ENCODE results near the gene PRXL2A. TPM values are rescaled to one million over a fixed set of nuclear protein-coding genes. Genes with fewer than 3 reads are reported as not detected.

Gene PRXL2A
- total and polyA plus RNA-seq, 5 donors = 91.3 to 162 (median 105) TPM

- peak; percentile 86 to 93 for ATAC-seq
- H3K4me1 ChIP-seq (ENCODE audit: control insufficient read depth, insufficient read depth, low read length) = no peaks in the 10 kb centered on the region
- no peak overlapping the region for H3K27ac ChIP-seq (ENCODE audit: low read length)
- DNase-seq = peak; percentile 71 to 83 (median 82)
- WGBS = 21% methylated on average over 11 of the region's 11 CpGs
- H3K27me3 ChIP-seq (ENCODE audit: control insufficient read depth, insufficient read depth) = no peaks in the 10 kb centered on the region
- no peaks in the 10 kb centered on the region for H3K9me3 ChIP-seq (ENCODE audit: control insufficient read depth, low read length)
- intact Hi-C loops (cut with DNase I) = loop anchor here (2.0 to 10.0 kb wide), 5 partner anchors 58 to 480 kb away; no protein-coding TSS in a partner anchor
- H3K4me3 ChIP-seq (ENCODE audit: low read length) = no peak overlapping the region
Observed at GRCh38 chr10:80444646-80445319, 36.4 kb downstream of the PRXL2A start.

- Histone ChIP-seq H3K4me3 (ENCODE audit: low read length) (no peak overlapping the region), H3K27me3 (ENCODE audit: control insufficient read depth, insufficient read depth) (no peaks in the 10 kb centered on the region), H3K9me3 (ENCODE audit: control insufficient read depth, low read length) (no peaks in the 10 kb centered on the region), H3K4me1 (ENCODE audit: control insufficient read depth, insufficient read depth, low read length) (no peaks in the 10 kb centered on the region), H3K27ac (ENCODE audit: low read length) (no peak overlapping the region)
- 76% methylated on average over 7 of the region's 7 CpGs for WGBS
- no peak for DNase-seq
- ATAC-seq = no peak
- intact Hi-C loops (cut with DNase I) = loop anchor here (5.0 to 10.0 kb wide), 4 partner anchors 55 to 477 kb away; no protein-coding TSS in a partner anchor
Observed at GRCh38 chr10:80447436-80448190, 39.3 kb downstream of the PRXL2A start.

DNA sequence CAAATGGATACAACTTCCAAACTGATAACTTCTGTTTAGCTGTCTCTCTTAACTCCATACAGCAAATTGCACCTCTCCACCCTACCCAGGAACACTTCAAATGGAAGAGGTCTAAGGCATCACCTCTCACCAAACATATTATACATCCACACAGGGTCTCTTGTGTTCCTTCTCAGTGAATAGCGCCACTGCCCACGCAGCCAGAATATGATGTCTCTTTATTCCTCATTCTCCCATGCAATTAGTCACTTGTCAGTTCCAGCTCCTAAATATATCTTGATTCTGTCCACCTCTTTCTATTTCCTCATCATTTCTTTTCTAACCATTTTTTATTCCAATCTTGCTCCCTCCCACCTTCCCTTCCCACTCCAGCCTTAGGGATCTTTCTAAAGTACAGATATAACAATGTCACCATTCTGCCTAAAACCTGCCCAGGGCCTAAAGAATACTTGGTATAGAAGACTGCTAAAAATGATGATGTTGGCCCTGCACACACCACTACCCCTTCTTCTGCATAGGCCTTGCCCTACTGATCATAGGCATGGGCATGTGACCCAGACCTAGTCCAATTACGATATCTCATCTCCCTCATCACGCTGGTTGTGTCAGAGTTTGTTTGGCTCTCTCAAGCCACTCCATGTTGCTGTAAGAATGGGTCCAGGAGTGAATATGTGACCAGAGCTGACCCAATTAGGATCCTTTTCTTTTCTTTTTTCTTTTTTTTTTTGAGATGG lies 40.0 kb downstream of the PRXL2A start:
- 94% methylated on average over 4 of the region's 4 CpGs for WGBS
- intact Hi-C loops (cut with DNase I) = loop anchor here (5.0 to 10.0 kb wide), 4 partner anchors 54 to 476 kb away; no protein-coding TSS in a partner anchor
- ATAC-seq = no peak
- H3K4me3 ChIP-seq (ENCODE audit: low read length) = no peak overlapping the region
- no peaks in the 10 kb centered on the region for H3K27me3 ChIP-seq (ENCODE audit: control insufficient read depth, insufficient read depth)
- DNase-seq = no peak
- no peaks in the 10 kb centered on the region for H3K9me3 ChIP-seq (ENCODE audit: control insufficient read depth, low read length)
- no peak overlapping the region for H3K27ac ChIP-seq (ENCODE audit: low read length)
- peaks cover 5% of the 10 kb centered on the region for H3K4me1 ChIP-seq (ENCODE audit: control insufficient read depth, insufficient read depth, low read length)

GRCh38 chr10:80449520-80449919 lies 41.2 kb downstream of the PRXL2A start:
- whole genome bisulfite sequencing = 79% methylated on average over 2 of the region's 2 CpGs
- H3K4me1 ChIP-seq (ENCODE audit: control insufficient read depth, insufficient read depth, low read length) = peaks cover 5% of the 10 kb centered on the region
- intact Hi-C loops (cut with DNase I) = loop anchor here (5.0 to 10.0 kb wide), 4 partner anchors 53 to 475 kb away; no protein-coding TSS in a partner anchor
- no peak for DNase-seq
- no peaks in the 10 kb centered on the region for H3K27me3 ChIP-seq (ENCODE audit: control insufficient read depth, insufficient read depth)
- H3K9me3 ChIP-seq (ENCODE audit: control insufficient read depth, low read length) = no peaks in the 10 kb centered on the region
- ATAC-seq = no peak
- no peak overlapping the region for H3K4me3 ChIP-seq (ENCODE audit: low read length)
- no peak overlapping the region for H3K27ac ChIP-seq (ENCODE audit: low read length)

DNA sequence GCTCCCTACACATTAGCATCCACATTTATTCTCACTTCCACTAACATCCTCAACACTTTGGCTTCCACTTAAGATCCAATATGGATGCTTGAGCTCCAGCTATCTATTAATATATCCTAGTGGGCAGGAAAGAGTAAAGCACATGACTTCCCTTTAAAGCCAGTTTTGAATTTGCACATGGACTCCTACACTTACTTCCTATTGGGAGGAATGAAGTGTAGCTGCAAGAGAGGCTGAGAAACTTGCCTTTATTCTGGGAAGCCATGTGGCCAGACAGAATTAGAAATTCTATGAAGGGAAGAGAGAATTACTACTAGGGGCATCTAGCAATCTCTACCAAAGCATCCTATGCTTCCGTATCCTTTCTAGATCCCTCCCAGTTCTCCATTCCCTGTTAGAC lies 42.8 kb downstream of the PRXL2A start:
- Histone ChIP-seq H3K27me3 (ENCODE audit: control insufficient read depth, insufficient read depth) (no peaks in the 10 kb centered on the region), H3K27ac (ENCODE audit: low read length) (no peak overlapping the region), H3K4me1 (ENCODE audit: control insufficient read depth, insufficient read depth, low read length) (peaks cover 5% of the 10 kb centered on the region), H3K4me3 (ENCODE audit: low read length) (no peak overlapping the region), H3K9me3 (ENCODE audit: control insufficient read depth, low read length) (no peaks in the 10 kb centered on the region)
- DNase-seq = no peak
- 100% methylated on average over 1 of the region's 1 CpG for WGBS
- no peak for ATAC-seq
- intact Hi-C loops (cut with DNase I) = loop anchor here in 1 of 4 donors (5.0 kb wide), 1 partner anchor 56 kb away; no protein-coding TSS in a partner anchor

DNA sequence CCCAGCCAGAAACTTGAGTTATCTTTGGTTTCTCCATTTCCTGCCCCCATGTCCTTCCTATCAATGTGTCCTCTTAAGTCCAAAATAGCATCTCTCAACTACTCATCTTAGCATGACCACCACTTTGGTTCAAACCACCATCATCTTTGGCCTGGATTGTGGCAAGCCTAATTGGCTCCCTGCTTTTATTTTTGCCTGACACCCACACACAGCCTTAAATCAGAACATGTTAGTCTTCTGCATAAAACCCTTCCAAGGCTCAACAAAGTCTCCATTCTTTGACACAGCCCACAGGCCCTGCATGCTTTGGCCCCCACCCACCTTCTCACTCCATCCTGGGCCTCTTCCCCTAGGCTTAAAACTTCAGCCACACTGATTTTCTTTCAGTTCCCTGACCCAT lies 43.7 kb downstream of the PRXL2A start:
- H3K27me3 ChIP-seq (ENCODE audit: control insufficient read depth, insufficient read depth) = no peaks in the 10 kb centered on the region
- no peaks in the 10 kb centered on the region for H3K9me3 ChIP-seq (ENCODE audit: control insufficient read depth, low read length)
- H3K4me1 ChIP-seq (ENCODE audit: control insufficient read depth, insufficient read depth, low read length) = peaks cover 5% of the 10 kb centered on the region
- intact Hi-C loops (cut with DNase I) = loop anchor here in 2 of 4 donors (2.0 to 5.0 kb wide), 2 partner anchors 53 to 55 kb away; no protein-coding TSS in a partner anchor
- no peak overlapping the region for H3K27ac ChIP-seq (ENCODE audit: low read length)
- DNase-seq (no peak), ATAC-seq (no peak)
- H3K4me3 ChIP-seq (ENCODE audit: low read length) = no peak overlapping the region

- no peak for ATAC-seq
- intact Hi-C loops (cut with DNase I) = loop anchor here in 2 of 4 donors (2.0 to 5.0 kb wide), 2 partner anchors 52 to 55 kb away; no protein-coding TSS in a partner anchor
- no peak for DNase-seq
- Histone ChIP-seq H3K9me3 (ENCODE audit: control insufficient read depth, low read length) (no peaks in the 10 kb centered on the region), H3K4me3 (ENCODE audit: low read length) (no peak overlapping the region), H3K4me1 (ENCODE audit: control insufficient read depth, insufficient read depth, low read length) (peaks cover 5% of the 10 kb centered on the region), H3K27ac (ENCODE audit: low read length) (no peak overlapping the region), H3K27me3 (ENCODE audit: control insufficient read depth, insufficient read depth) (no peaks in the 10 kb centered on the region)
- 48% methylated on average over 4 of the region's 4 CpGs for WGBS
Observed at GRCh38 chr10:80452640-80453039, 44.3 kb downstream of the PRXL2A start.

- WGBS = 32% methylated on average over 23 of the region's 23 CpGs
- ATAC-seq (no peak), DNase-seq (no peak)
- intact Hi-C loops (cut with DNase I) = loop anchor here in 2 of 4 donors (2.0 to 5.0 kb wide), 2 partner anchors 52 to 54 kb away; no protein-coding TSS in a partner anchor
- no peaks in the 10 kb centered on the region for H3K9me3 ChIP-seq (ENCODE audit: control insufficient read depth, low read length)
- H3K27me3 ChIP-seq (ENCODE audit: control insufficient read depth, insufficient read depth) = no peaks in the 10 kb centered on the region
- H3K27ac ChIP-seq (ENCODE audit: low read length) = peak overlapping the region; percentile 78
- peaks cover 8% of the 10 kb centered on the region for H3K4me1 ChIP-seq (ENCODE audit: control insufficient read depth, insufficient read depth, low read length)
- H3K4me3 ChIP-seq (ENCODE audit: low read length) = peak overlapping the region; percentile 57
Observed at GRCh38 chr10:80453056-80453841, 44.9 kb downstream of the PRXL2A start.

DNA sequence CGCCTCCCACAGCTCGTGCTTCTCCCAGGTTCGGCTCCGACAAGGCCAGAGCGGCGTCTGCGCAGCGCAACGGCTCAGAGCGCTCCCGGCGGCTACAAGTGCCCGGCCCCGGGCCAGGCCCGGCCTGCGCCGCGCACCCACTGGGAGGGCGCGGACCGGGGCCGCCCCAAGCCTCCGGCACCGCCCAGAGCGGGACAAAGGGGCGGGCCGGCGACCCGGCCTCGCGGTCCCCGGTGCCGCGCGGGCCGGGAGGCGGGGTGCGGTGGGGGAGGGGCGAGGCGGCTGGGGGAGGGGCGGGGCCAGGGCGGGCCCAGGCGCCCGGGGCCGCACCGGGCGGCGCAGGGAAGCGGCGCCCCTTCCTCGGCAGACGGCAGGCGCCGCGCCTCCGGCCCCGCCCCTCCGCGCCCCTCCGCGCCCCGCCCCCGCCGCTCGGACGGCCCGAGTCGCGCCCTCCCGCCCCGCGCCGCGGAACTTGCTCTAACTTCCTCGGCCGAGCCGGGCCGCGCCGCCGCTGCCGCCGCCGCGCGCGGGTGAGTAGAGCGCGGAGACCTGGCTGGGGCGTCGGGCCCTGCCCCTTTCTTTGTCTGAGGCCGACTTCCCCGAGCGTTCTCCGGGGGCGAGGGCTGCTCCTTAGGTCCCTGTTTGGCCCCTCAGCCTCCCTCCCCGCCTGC lies 45.6 kb downstream of the PRXL2A start, which contains the start of gene TSPAN14:
TSS of gene TSPAN14 (plus strand) at position 469 of the 671 bp plus-strand sequence. CDS start 34,924 bp downstream, outside the sequence.
- WGBS = under 1% methylated on average over 90 of the region's 97 CpGs
- Histone ChIP-seq H3K9me3 (ENCODE audit: control insufficient read depth, low read length) (no peaks in the 10 kb centered on the region), H3K4me3 (ENCODE audit: low read length) (peak within 1 kb of the TSS; percentile 57), H3K4me1 (ENCODE audit: control insufficient read depth, insufficient read depth, low read length) (peaks cover 12% of the 10 kb centered on the region), H3K27ac (ENCODE audit: low read length) (peak within 1 kb of the TSS; percentile 96), H3K27me3 (ENCODE audit: control insufficient read depth, insufficient read depth) (no peaks in the 10 kb centered on the region)
- ATAC-seq (peak; percentile 94), DNase-seq (peak; percentile 91 to 95 (median 94))
- intact Hi-C loops (cut with DNase I) = loop anchor here in 2 of 4 donors (2.0 to 5.0 kb wide), 2 partner anchors 51 to 53 kb away; no protein-coding TSS in a partner anchor

All from right cardiac atrium (tissue), 5 donors.